OCI-M1 (cell line): Measurements from ENCODE around the gene ZNF341.

ENCODE experiments used
- DNase-seq: peaks from one replicate; lab custom pipeline; 2025; lab: John Stamatoyannopoulos, UW

Gene ZNF341

GRCh38 chr20:33825340-33826269, 93.8 kb downstream of the ZNF341 start:
- no peak for DNase-seq

DNA sequence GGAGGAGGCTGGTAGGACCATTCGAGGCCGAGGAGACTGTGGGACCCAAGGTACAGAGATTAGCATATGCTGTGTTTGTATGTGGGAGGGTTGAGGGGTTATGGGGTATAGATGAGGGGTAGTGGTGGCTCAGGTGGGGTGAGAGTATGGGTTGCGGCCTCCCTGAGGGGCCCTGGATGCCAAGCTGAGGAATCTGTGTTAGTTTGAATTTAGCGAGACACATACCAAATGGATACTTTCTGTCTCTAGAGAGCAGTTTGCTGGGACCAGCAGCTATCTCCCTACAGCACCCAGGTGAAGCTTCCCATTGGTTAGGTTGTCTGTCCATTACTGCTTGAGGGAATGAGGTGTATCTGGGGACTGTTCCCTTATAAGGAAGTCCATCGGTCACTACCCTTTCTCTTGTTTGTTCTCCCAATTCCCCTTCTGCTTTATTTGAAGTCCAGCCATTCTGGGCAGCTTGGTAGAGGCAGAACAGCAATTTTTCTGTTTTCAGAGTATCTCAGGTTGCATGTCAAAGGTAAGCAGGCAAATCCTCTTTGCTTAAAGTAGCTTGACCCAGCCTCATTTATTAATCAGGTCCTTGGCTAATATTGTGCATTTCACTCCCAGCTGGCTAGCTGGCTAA, 94.6 kb downstream of the ZNF341 start:
- DNase-seq, result no peak

- DNase-seq, result no peak
Observed at GRCh38 chr20:33827109-33827508, 95.3 kb downstream of the ZNF341 start.

- DNase-seq, result no peak
Observed at GRCh38 chr20:33827634-33828325, 96.0 kb downstream of the ZNF341 start.

DNA sequence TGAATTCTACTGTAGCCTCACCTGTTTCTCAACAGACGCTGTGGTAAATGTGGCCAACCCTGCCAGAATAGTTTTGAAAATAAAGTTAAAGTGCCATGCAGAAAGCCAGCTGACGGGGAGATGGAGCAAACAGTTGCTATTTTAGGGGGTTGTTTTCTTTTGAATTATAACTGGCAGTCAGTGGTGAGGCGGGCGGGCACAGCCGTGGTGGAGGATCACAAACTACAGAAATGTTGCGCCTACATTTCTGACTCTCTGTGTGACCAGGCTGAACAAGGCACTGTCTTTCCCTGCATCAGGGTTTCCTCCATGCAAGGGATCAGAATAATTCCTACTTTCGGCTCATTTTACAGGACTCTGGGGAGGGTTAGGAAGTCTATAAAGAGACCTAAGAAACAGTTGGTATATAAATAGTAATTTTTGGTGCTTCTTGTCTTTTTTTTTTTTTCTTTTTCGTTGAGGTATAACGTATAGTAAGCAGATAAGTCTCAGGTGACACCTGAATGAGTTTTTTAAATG, 96.6 kb downstream of the ZNF341 start:
- DNase-seq, result no peak

DNA sequence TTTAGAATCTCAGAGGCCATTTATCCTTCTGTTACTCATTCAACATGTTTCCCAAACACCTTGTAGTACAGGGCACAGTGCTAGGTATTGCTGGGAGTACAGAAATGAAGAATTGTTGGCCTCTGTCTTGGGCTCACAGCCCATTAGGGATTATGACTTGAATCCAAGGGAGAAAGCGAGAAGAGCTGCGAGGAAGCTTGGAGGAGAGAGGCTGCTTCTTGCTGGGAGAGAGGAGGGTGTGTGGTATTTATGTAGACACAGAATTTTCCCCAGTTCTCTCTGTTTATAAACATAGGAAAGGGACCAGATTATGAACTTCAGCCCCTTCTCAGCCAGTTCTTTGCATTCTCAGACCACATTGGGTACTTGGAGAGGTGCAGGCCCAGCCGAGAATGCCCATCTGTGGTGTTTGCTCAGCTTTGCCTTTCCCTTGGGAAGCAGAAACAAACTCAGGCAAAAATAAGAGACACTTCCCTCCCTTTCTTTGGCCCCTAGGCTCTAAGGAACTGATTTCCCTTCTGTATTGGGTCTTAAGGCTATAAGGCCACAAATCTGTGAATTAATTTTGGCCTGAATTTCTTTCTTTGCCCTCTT, 97.3 kb downstream of the ZNF341 start:
- no peak for DNase-seq

- DNase-seq, result no peak
Observed at GRCh38 chr20:33829636-33830035, 97.8 kb downstream of the ZNF341 start.

DNA sequence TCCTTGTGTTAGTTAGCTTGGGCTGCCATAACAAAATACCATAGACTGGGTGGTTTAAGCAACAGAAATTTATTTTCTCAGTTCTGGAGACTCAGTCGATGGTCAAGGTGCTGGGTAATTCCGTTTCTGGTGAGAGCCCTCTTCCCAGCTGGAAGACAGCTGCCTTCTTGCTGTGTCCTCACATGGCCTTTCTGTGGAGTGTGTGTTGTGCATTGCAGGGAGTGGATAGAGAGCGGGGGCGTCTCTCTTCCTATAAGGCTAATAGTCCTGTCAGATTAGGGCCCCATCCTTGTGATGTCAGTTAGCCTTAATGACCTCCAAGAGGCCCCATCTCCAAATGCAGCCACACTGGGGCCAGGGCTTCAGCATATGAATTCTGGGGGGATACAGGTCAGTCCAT, 98.6 kb downstream of the ZNF341 start:
- no peak for DNase-seq

DNA sequence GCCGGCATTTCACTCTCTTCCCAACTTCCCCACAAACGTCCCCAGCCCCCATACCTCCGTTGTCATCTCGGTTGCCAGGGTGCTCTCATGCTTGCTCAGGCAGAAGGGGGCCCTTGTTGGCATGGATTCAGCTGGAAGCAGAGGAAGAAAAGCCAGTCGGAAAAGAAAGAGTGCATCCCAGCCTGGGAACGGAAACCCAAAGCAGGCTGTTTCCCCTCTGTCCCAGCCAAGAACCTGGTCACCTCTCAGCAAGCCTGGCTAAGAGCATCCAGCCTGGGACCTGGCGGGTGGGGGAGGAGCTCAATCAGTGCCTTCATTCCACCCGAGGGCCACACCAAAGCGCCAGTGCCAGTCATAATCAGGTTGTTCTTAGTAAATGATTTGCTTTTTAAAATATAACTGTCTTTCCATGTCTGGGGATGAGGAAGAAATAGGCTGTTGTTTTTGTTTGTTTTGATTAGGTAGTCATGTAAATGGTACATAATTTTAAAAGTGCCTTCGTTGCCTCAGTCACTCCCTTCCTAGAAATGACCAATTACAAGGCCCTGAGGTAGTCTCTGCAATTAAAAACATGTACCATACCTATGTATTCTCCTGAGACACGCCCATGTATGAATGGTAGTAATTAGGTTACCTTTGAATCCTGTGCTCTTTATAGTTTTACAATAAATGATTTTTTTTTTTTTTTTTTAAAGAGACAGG, 100.5 kb downstream of the ZNF341 start:
- no peak for DNase-seq

DNA sequence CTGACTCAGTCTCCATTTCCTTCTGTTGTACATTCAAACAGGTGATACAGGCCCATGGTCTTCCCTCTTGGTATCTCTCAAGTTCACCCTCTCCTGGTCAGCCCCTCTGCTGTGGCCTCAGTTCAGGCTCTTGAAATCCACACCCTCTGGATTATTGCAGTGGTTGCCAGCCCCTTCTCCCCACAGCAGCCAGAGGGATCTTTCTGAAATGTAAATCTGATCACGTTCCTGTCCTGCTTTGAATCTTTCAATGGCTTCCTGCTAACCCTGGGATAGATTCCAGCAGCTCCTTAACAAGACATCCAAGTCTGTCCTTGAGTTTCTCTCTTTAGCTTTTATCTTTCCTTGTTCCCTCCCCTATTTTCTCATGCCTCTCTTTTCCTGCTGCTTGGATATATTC, 101.5 kb downstream of the ZNF341 start:
- no peak for DNase-seq

GRCh38 chr20:33835615-33836172, 103.9 kb downstream of the ZNF341 start:
- no peak for DNase-seq

GRCh38 chr20:33836277-33836676, 104.5 kb downstream of the ZNF341 start:
- DNase-seq, result no peak

DNA sequence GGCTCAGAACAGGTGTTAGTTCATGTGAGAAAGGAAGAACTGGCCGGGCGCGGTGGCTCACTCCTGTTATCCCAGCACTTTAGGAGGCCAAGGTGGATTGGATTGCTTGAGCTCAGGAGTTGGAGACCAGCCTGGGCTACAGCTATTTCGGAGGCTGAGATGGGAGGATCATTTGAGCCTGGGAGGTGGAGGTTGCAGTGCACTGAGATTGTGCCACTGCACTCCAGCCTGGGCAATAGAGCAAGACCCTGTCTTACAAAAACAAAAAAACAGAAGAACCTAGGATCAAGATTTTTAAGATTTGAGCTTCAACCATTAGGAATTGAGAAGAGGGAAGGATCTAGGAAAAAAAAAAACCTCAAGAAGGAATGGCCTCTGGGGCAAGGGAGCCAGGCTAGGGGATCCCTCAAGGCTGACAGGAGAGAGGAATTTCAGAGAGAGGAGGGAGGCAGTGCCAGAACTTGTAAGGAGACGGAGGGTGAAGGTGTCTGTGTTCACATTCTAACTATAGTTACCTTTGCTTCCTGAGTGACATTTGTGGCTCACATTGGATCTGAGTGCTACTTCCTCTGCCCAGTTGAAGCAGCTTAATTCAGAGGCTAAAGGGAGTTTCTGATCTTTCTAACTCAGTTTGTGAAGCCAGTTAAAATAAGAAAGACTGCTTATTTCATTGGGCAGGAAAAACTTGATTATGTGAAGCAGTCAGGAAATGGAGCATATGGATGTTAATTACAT, 105.5 kb downstream of the ZNF341 start:
- DNase-seq, result no peak

GRCh38 chr20:33838035-33838864, 106.5 kb downstream of the ZNF341 start:
- DNase-seq, result no peak

DNA sequence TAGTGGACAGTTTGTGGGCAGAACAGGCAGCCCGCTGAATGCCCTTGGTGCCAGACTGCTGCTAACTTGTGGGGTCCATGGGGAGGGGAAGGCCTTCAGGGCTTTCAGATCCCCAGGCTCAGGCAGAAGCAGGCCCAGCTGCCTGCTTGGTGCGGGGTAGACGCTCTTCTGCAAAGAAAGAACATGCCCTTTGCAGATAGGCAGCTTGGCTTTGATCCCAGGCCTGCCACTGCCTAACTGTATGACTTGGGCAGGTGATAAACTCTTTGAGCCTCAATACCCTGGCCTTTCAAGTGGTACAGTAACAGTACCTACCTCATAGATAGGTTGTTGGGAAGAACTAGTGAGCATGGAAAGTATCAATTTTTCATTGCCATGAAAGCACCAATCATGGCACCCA, 107.8 kb downstream of the ZNF341 start:
- DNase-seq, result no peak

DNA sequence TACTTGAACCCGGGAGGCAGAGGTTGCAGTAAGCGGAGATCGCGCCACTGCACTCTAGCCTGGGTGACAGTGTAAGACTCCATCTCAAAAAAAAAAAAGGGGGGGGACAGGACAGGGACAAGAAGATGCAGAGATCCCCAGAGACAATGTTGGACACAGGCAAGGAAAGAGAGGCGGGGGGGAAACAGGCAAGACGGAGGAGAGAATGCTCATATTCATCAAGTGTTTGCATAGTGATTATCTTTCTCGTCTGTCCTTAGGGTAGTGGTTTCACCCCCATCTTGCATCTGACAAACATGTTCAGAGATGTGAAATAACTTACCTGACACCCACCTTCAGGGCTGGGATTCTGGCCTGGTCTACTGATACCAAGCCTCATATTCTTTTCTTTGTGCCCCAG, 108.4 kb downstream of the ZNF341 start:
- no peak for DNase-seq

- no peak for DNase-seq
Observed at GRCh38 chr20:33840759-33841435, 109.1 kb downstream of the ZNF341 start.

DNA sequence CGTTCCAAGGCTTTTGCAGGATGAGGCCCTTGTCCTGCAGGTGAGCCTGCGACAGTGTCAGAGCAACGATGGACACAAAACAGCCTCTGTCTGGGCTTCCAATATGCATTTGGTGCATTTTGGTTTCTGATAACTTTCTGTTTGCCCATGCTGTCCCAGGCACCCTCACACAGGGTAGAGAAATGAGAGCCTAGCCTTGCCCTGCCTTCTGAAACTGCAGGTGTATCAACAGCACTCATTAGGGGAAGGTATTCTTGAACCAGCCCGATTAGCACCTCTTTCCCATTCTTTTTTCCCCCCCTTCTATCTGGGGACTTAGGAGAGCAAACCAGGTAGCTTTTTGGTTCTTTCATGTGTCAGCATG, 109.6 kb downstream of the ZNF341 start:
- no peak for DNase-seq
